GM12878 (cell line): ENCODE data around the gene GABRQ. TPM values are rescaled to one million over a fixed set of nuclear protein-coding genes. Genes with fewer than 3 reads are reported as not detected.

Experiments
- ATAC-seq: fragments of 200-7000 bp; cut with Tn5 transposase; 3 replicates; pipeline ENCODE4 v1.9.1; 2020; ENCODE audit warnings: mild to moderate bottlenecking, moderate library complexity
- BruUV-seq: library from RNA; stranded (reverse); fragments of 400-500 nt; replicated peaks from 2 replicates; lab custom pipeline; 2021; lab: Mats Ljungman, UMichigan
- CTCF ChIA-PET: fragments of 300-600 bp; sonication (Branson Sonifier 250); formaldehyde crosslinking; extraction: SDS; loops from one replicate; lab custom pipeline; 2021; ENCODE audit warnings: inconsistent platforms; lab: Yijun Ruan, JAX
- POLR2A ChIA-PET: fragments of 350-600 bp; formaldehyde crosslinking; extraction: SDS; loops from one replicate; lab custom pipeline; 2021; ENCODE audit warnings: inconsistent platforms; lab: Charles Lee
- RAD21 ChIA-PET: fragments of 300-600 bp; sonication (Branson Sonifier 250); formaldehyde crosslinking; loops from one replicate; lab custom pipeline; 2023; ENCODE audit warnings: antibody characterized with exemption; ENCODE audit not compliant: unreplicated experiment; lab: Charles Lee
- SMC1A ChIA-PET: fragments of 300-600 bp; sonication (Branson Sonifier 250); formaldehyde crosslinking; loops from one replicate; lab custom pipeline; 2023; ENCODE audit not compliant: unreplicated experiment, uncharacterized antibody; lab: Charles Lee
- DNase-seq: peaks from one replicate; pipeline ENCODE4 v3.0.0-alpha.2; 2011; ENCODE audit warnings: low read depth, low spot score
- FAIRE-seq: peaks from 3 replicates; lab custom pipeline; 2011; peaks lifted over from hg19 to GRCh38; lab: Jason Lieb, UNC
- H2AFZ ChIP-seq: 2 replicates; pipeline ENCODE4 v1.6.0; 2011; ENCODE audit warnings: low read depth, low read length, control low read depth; ENCODE audit not compliant: control insufficient read depth
- H3K27ac ChIP-seq: 2 replicates; pipeline ENCODE4 v1.5.1; 2011; ENCODE audit warnings: control low read depth; ENCODE audit not compliant: control insufficient read depth, insufficient read depth
- H3K27me3 ChIP-seq, 2 experiments: replicated peaks in 1 of 2; 2 replicates each; pipeline versions ENCODE4 v1.6.0 to v1.6.1; 2011; ENCODE audit warnings: low read length in 1 of 2; ENCODE audit not compliant: control insufficient read depth in 2 of 2, insufficient read depth in 2 of 2
- H3K36me3 ChIP-seq, 2 experiments: 2 replicates each; pipeline ENCODE4 v1.5.1; 2011; ENCODE audit warnings: low read length in 1 of 2; ENCODE audit not compliant: control insufficient read depth in 2 of 2, insufficient read depth in 2 of 2
- H3K4me1 ChIP-seq: 2 replicates; pipeline ENCODE4 v1.6.1; 2011; ENCODE audit warnings: mild to moderate bottlenecking, low read length, moderate library complexity, mixed read lengths; ENCODE audit not compliant: control insufficient read depth, insufficient read depth
- H3K4me2 ChIP-seq: 2 replicates; pipeline ENCODE4 v1.6.0; 2011; ENCODE audit warnings: control low read depth; ENCODE audit not compliant: control insufficient read depth, insufficient read depth
- H3K4me3 ChIP-seq: fragments of 200-600 bp; sonication (generic); 2 replicates; pipeline ENCODE4 v1.5.1; 2016
- H3K79me2 ChIP-seq: 2 replicates; pipeline ENCODE4 v1.6.0; 2011; ENCODE audit warnings: low read length; ENCODE audit not compliant: control insufficient read depth, insufficient read depth
- H3K9ac ChIP-seq: 2 replicates; pipeline ENCODE4 v1.8.0; 2011; ENCODE audit warnings: low read length, control low read depth, mixed read lengths; ENCODE audit not compliant: control insufficient read depth, insufficient read depth
- H3K9me3 ChIP-seq: replicated peaks from 3 replicates; pipeline ENCODE4 v1.5.1; 2011; ENCODE audit warnings: mild to moderate bottlenecking, low read length; ENCODE audit not compliant: control insufficient read depth, insufficient read depth
- H4K20me1 ChIP-seq: 2 replicates; pipeline ENCODE4 v1.6.0; 2011; ENCODE audit not compliant: control insufficient read depth, insufficient read depth
- MEF2B ChIP-seq: fragments of 450-650 bp; IDR thresholded peaks from 2 replicates; pipeline ENCODE4 v1.6.1; 2018; ENCODE audit warnings: mild to moderate bottlenecking, moderate library complexity; ENCODE audit not compliant: partially characterized antibody, poor library complexity, severe bottlenecking
- NFYB ChIP-seq: IDR thresholded peaks from 2 replicates; pipeline ENCODE4 v1.6.1; 2011; ENCODE audit warnings: low read depth, mild to moderate bottlenecking, low read length, improper control_type of control experiment, moderate library complexity; ENCODE audit not compliant: insufficient read depth
- POU2F2 ChIP-seq: IDR thresholded peaks from 3 replicates; pipeline ENCODE4 v1.6.1; 2011; ENCODE audit warnings: low read depth, mild to moderate bottlenecking, low read length, borderline replicate concordance
- RAD21 ChIP-seq: IDR thresholded peaks from 2 replicates; pipeline ENCODE4 v1.6.1; 2011; ENCODE audit warnings: mild to moderate bottlenecking, low read depth, low read length, moderate library complexity; ENCODE audit not compliant: insufficient read depth
- SMC3 ChIP-seq: IDR thresholded peaks from 2 replicates; pipeline ENCODE4 v1.6.1; 2011; ENCODE audit warnings: low read length, improper control_type of control experiment, borderline replicate concordance
- SPI1 ChIP-seq: IDR thresholded peaks from 2 replicates; pipeline ENCODE4 v1.6.1; 2011; ENCODE audit warnings: low read depth, mild to moderate bottlenecking, low read length, moderate library complexity, borderline replicate concordance; ENCODE audit not compliant: insufficient read depth
- whole genome bisulfite sequencing: methylation state at CpG from one replicate; pipeline ENCODE4 v1.1.6; 2016; ENCODE audit warnings: low lambda C conversion rate; ENCODE audit not compliant: insufficient replicate concordance, insufficient coverage; ENCODE audit errors: missing lambda C conversion rate; 5-methylcytosine and 5-hydroxymethylcytosine counted together
- in situ Hi-C: fragments of 300-500 bp; cut with MboI; formaldehyde crosslinking; loops from 9 replicates; pipeline ENCODE4 v1.14.3; 2018; ENCODE audit warnings: mixed read lengths
- intact Hi-C: fragments of 100-400 bp; cut with micrococcal nuclease; formaldehyde crosslinking; loops from one replicate; pipeline ENCODE4 v1.14.2; 2022; ENCODE audit not compliant: unreplicated experiment
- polyA plus RNA-seq, 11 experiments: library from polyadenylated mRNA; depleted of rRNA in 4 of 11; unstranded in 6 of 11; stranded (reverse) in 5 of 11; fragments of >200 nt; fragmentation: Nextera tagmentation in 4 of 11; fragmentation: Illumina TruSeq in 1 of 11; extraction: Ambion mirVana in 4 of 11; extraction: Trizol in 1 of 11; gene quantifications; 1 replicate in 1 of 11; 2 replicates in 10 of 11; pipeline versions ENCODE4 v1.2.1 to v1.2.3, GENCODE V29; 2011 to 2016; ENCODE audit warnings: inconsistent platforms in 2 of 11, missing spikeins in 2 of 11, low read depth in 1 of 11
- total RNA-seq, 4 experiments: library from RNA; depleted of rRNA in 3 of 4; stranded (reverse); fragments of >200 nt in 3 of 4; fragmentation: Illumina TruSeq in 1 of 4; extraction: Trizol in 1 of 4; gene quantifications; 2 replicates each; pipeline versions ENCODE4 v1.2.1 to v1.2.3, GENCODE V29; 2013 to 2021
- TF ChIP-seq, protein P1 (sequence below), 3 experiments: IDR thresholded peaks in 2 of 3; conservative IDR thresholded peaks in 1 of 3; 2 replicates each; pipeline ENCODE4 v1.5.1; 2011; ENCODE audit warnings: low read depth in 3 of 3, low read length in 3 of 3, mild to moderate bottlenecking in 3 of 3, control low read depth in 2 of 3, moderate library complexity in 2 of 3, inconsistent platforms in 1 of 3, mixed read lengths in 1 of 3; ENCODE audit not compliant: control insufficient read depth in 2 of 3, insufficient read depth in 1 of 3; ENCODE audit errors: extremely low read depth in 1 of 3

The GABRQ gene
- total and polyA plus RNA-seq, 10 of the 15 experiments (the other 5 are each of a cell fraction or from before 2014, with no cell fraction given) = 0.04 TPM; not detected in 9

DNA sequence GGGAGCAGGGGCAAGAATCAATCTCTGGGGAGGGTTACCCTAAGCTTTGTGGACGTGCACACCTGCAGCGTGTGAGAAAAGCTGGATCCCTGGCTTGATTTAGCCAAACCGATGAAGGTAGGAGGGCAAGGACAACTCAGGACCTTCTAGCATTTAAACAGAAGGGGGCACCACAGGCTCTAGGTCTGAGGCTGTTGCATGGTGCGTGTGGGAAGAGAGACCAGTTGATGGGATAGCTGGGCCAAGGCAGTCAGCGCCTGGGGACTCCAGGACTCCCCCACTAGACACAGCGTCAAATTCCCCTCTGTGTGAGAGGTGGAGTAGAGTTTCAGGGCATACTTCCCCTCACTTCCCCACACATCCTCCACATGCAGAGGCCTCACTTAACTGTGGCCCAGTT, 4.3 kb downstream of the GABRQ start:
- FAIRE-seq (no peak), ATAC-seq (peak; percentile 74), DNase-seq (no peak)
- H3K9ac ChIP-seq = no peak overlapping the region
- WGBS = 30% methylated on average over 6 of the region's 6 CpGs
- in situ Hi-C loops = loop anchor here (5.0 to 25.0 kb wide), 2 partner anchors 170 to 890 kb away; no protein-coding TSS in a partner anchor
- no peak overlapping the region for H2AFZ ChIP-seq
- TF ChIP-seq NFYB (no peak), RAD21 (peak; percentile 59), SPI1 (peak; percentile 18; the same call in 1 of the 2 replicates), POU2F2 (no peak), MEF2B (peak; percentile 74), SMC3 (peak; percentile 45; the same call in 1 of the 2 replicates)
- TF ChIP-seq, protein P1, sequence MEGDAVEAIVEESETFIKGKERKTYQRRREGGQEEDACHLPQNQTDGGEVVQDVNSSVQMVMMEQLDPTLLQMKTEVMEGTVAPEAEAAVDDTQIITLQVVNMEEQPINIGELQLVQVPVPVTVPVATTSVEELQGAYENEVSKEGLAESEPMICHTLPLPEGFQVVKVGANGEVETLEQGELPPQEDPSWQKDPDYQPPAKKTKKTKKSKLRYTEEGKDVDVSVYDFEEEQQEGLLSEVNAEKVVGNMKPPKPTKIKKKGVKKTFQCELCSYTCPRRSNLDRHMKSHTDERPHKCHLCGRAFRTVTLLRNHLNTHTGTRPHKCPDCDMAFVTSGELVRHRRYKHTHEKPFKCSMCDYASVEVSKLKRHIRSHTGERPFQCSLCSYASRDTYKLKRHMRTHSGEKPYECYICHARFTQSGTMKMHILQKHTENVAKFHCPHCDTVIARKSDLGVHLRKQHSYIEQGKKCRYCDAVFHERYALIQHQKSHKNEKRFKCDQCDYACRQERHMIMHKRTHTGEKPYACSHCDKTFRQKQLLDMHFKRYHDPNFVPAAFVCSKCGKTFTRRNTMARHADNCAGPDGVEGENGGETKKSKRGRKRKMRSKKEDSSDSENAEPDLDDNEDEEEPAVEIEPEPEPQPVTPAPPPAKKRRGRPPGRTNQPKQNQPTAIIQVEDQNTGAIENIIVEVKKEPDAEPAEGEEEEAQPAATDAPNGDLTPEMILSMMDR (IDR thresholded peaks at IDR 0.05 in 2 of 3, conservative IDR thresholded peaks at IDR 0.05 in 1 of 3; ENCODE audit: control insufficient read depth in 2 of 3, extremely low read depth in 1 of 3, insufficient read depth in 1 of 3, low read depth in 3 of 3, low read length in 3 of 3) = peak in 2 of 3 experiments; percentile 22 to 36; a peak in 2 of 6 replicates
- ChIA-PET SMC1A (interaction anchor here (0.8 to 1.7 kb wide), 5 partner anchors 9 to 179 kb away, joined by 3 to 7 read pairs (median 6); no protein-coding TSS in a partner anchor), RAD21 (interaction anchor here (0.9 to 3.4 kb wide), 5 partner anchors 10 to 179 kb away, joined by 3 to 20 read pairs (median 3); no protein-coding TSS in a partner anchor), POLR2A (no interaction called here), CTCF (interaction anchor here (0.6 to 4.1 kb wide), 8 partner anchors 9 to 961 kb away, joined by 3 to 26 read pairs (median 6); no protein-coding TSS in a partner anchor)
- H3K4me2 ChIP-seq = no peak overlapping the region
- no peaks in the 10 kb centered on the region for H3K79me2 ChIP-seq
- no peaks in the 10 kb centered on the region for H4K20me1 ChIP-seq
- no peak overlapping the region for H3K27ac ChIP-seq
- H3K36me3 ChIP-seq = no peaks in the 10 kb centered on the region
- H3K4me3 ChIP-seq = no peak overlapping the region
- no peaks in the 10 kb centered on the region; a peak in 1 of 4 replicates for H3K27me3 ChIP-seq
- H3K4me1 ChIP-seq = no peaks in the 10 kb centered on the region; the same call in 1 of the 2 replicates
- H3K9me3 ChIP-seq = no peaks in the 10 kb centered on the region
- intact Hi-C loops = loop anchor here (1.0 kb wide), 1 partner anchor 175 kb away; no protein-coding TSS in a partner anchor
- no TSS peak for BruUV-seq
